ENCODE results near the gene SBNO1.

GRCh38 chr12:123397400-123397799, 32.8 kb upstream of the SBNO1 start:
- TF ChIP-seq CTCF (IDR thresholded peaks at IDR 0.05; ENCODE audit: insufficient read depth, low read length, poor library complexity, severe bottlenecking): no peak
- no peak for TF ChIP-seq EZH2phosphoT487 (conservative IDR thresholded peaks at IDR 0.05; ENCODE audit: low read length)
